ENCODE data around the gene ARHGEF4. TPM values are rescaled to one million over a fixed set of nuclear protein-coding genes. Genes with fewer than 3 reads are reported as not detected.

The ARHGEF4 gene
- total RNA-seq, 4 donors from 2014 or later = 23.7 to 51.5 (median 37.1) TPM

- no peak overlapping the region for H3K27ac ChIP-seq (replicated peaks in 1 of 4)
- H3K4me1 ChIP-seq = peaks cover 0 to 7% (median 0%) of the 10 kb centered on the region in 4 donors
- TF ChIP-seq POLR2AphosphoS5 (IDR thresholded peaks at IDR 0.05) = no peak
- no peak for TF ChIP-seq POLR2A (IDR thresholded peaks at IDR 0.05; ENCODE audit: low read depth)
- no peak for TF ChIP-seq CTCF (IDR thresholded peaks at IDR 0.05)
- no peak for TF ChIP-seq EP300 (IDR thresholded peaks at IDR 0.05)
- WGBS = 89% methylated on average over 19 of the region's 32 CpGs
- H3K9me3 ChIP-seq = no peaks in the 10 kb centered on the region
- H3K27me3 ChIP-seq = no peaks in the 10 kb centered on the region
- intact Hi-C loops (cut with DNase I) = no loop called here
- DNase-seq (ENCODE audit: extremely low spot score) = no peak
- H3K4me3 ChIP-seq = no peak overlapping the region
- H3K36me3 ChIP-seq = peaks cover 27 to 95% (median 62%) of the 10 kb centered on the region in 4 donors
Observed at GRCh38 chr2:131046028-131046917, 209.6 kb downstream of the ARHGEF4 start.

- Histone ChIP-seq H3K9me3 (no peaks in the 10 kb centered on the region), H3K4me1 (peaks cover 0 to 7% (median 0%) of the 10 kb centered on the region in 4 donors), H3K27ac (replicated peaks in 1 of 4) (no peak overlapping the region), H3K4me3 (no peak overlapping the region), H3K27me3 (no peaks in the 10 kb centered on the region), H3K36me3 (peaks cover 34 to 95% (median 66%) of the 10 kb centered on the region in 4 donors)
- DNase-seq (ENCODE audit: extremely low spot score) = no peak
- intact Hi-C loops (cut with DNase I) = no loop called here
- TF ChIP-seq POLR2AphosphoS5 (IDR thresholded peaks at IDR 0.05) (no peak), CTCF (IDR thresholded peaks at IDR 0.05) (no peak), POLR2A (IDR thresholded peaks at IDR 0.05; ENCODE audit: low read depth) (no peak), EP300 (IDR thresholded peaks at IDR 0.05) (no peak)
- 84% methylated on average over 17 of the region's 18 CpGs for WGBS
Observed at GRCh38 chr2:131046918-131047652, 210.4 kb downstream of the ARHGEF4 start.

GRCh38 chr2:131047920-131048560 is 211.3 kb downstream of the ARHGEF4 start:
- TF ChIP-seq POLR2AphosphoS5 (IDR thresholded peaks at IDR 0.05) = no peak
- no peak for TF ChIP-seq CTCF (IDR thresholded peaks at IDR 0.05)
- TF ChIP-seq POLR2A (IDR thresholded peaks at IDR 0.05; ENCODE audit: low read depth) = no peak
- no peak for TF ChIP-seq EP300 (IDR thresholded peaks at IDR 0.05)
- intact Hi-C loops (cut with DNase I) = no loop called here
- 85% methylated on average over 11 of the region's 11 CpGs for WGBS

GRCh38 chr2:131048641-131049040 is 211.9 kb downstream of the ARHGEF4 start:
- peaks cover 42 to 98% (median 78%) of the 10 kb centered on the region in 4 donors for H3K36me3 ChIP-seq
- 100% methylated on average over 3 of the region's 6 CpGs for WGBS

More at GRCh38 chr2:131047920-131048560, 211.3 kb downstream of the ARHGEF4 start:
- H3K4me1 ChIP-seq = peaks cover 0 to 7% (median 0%) of the 10 kb centered on the region in 4 donors
- no peak for DNase-seq (ENCODE audit: extremely low spot score)
- no peak overlapping the region for H3K27ac ChIP-seq (replicated peaks in 1 of 4)
- no peak overlapping the region for H3K4me3 ChIP-seq
- no peaks in the 10 kb centered on the region for H3K27me3 ChIP-seq
- no peaks in the 10 kb centered on the region for H3K9me3 ChIP-seq
- peaks cover 42 to 98% (median 73%) of the 10 kb centered on the region in 4 donors for H3K36me3 ChIP-seq

More at GRCh38 chr2:131048641-131049040, 211.9 kb downstream of the ARHGEF4 start:
- DNase-seq (ENCODE audit: extremely low spot score) = no peak
- Histone ChIP-seq H3K27me3 (no peaks in the 10 kb centered on the region), H3K4me3 (no peak overlapping the region), H3K9me3 (no peaks in the 10 kb centered on the region), H3K27ac (replicated peaks in 1 of 4) (no peak overlapping the region), H3K4me1 (peaks cover 0 to 7% (median 0%) of the 10 kb centered on the region in 4 donors)
- intact Hi-C loops (cut with DNase I) = no loop called here
- TF ChIP-seq POLR2AphosphoS5 (IDR thresholded peaks at IDR 0.05) (no peak), POLR2A (IDR thresholded peaks at IDR 0.05; ENCODE audit: low read depth) (no peak), EP300 (IDR thresholded peaks at IDR 0.05) (no peak), CTCF (IDR thresholded peaks at IDR 0.05) (no peak)
